ENCODE results near the gene ETFDH.
"Not testable (repeated sequence)": the region's sequence is repeated elsewhere in the genome, so short reads cannot be mapped to it uniquely, and the experiment has no call there.

The ETFDH gene

GRCh38 chr4:158746537-158746936 is 74.4 kb downstream of the ETFDH start:
- not testable (repeated sequence) for H3K4me3 ChIP-seq (ENCODE audit: insufficient read depth, low read depth, low read length, poor library complexity, severe bottlenecking); H3K36me3 ChIP-seq (ENCODE audit: control insufficient read depth, insufficient read depth, low read length); H3K27me3 ChIP-seq (replicated peaks; ENCODE audit: control insufficient read depth, insufficient read depth, low read length, poor library complexity, severe bottlenecking); H3K4me1 ChIP-seq (ENCODE audit: control insufficient read depth, insufficient read depth, low read length, poor library complexity, severe bottlenecking); DNase-seq; H3K27ac ChIP-seq (ENCODE audit: insufficient read depth, low read length, poor library complexity, severe bottlenecking); H3K9me3 ChIP-seq (ENCODE audit: control insufficient read depth, low read length)

GRCh38 chr4:158750379-158750778 is 78.3 kb downstream of the ETFDH start:
- Histone ChIP-seq H3K27ac (ENCODE audit: insufficient read depth, low read length, poor library complexity, severe bottlenecking) (no peak overlapping the region), H3K27me3 (replicated peaks; ENCODE audit: control insufficient read depth, insufficient read depth, low read length, poor library complexity, severe bottlenecking) (no peaks in the 10 kb centered on the region), H3K4me3 (ENCODE audit: insufficient read depth, low read depth, low read length, poor library complexity, severe bottlenecking) (no peak overlapping the region), H3K36me3 (ENCODE audit: control insufficient read depth, insufficient read depth, low read length) (no peaks in the 10 kb centered on the region), H3K9me3 (ENCODE audit: control insufficient read depth, low read length) (no peaks in the 10 kb centered on the region), H3K4me1 (ENCODE audit: control insufficient read depth, insufficient read depth, low read length, poor library complexity, severe bottlenecking) (no peaks in the 10 kb centered on the region)
- no peak for DNase-seq

DNA sequence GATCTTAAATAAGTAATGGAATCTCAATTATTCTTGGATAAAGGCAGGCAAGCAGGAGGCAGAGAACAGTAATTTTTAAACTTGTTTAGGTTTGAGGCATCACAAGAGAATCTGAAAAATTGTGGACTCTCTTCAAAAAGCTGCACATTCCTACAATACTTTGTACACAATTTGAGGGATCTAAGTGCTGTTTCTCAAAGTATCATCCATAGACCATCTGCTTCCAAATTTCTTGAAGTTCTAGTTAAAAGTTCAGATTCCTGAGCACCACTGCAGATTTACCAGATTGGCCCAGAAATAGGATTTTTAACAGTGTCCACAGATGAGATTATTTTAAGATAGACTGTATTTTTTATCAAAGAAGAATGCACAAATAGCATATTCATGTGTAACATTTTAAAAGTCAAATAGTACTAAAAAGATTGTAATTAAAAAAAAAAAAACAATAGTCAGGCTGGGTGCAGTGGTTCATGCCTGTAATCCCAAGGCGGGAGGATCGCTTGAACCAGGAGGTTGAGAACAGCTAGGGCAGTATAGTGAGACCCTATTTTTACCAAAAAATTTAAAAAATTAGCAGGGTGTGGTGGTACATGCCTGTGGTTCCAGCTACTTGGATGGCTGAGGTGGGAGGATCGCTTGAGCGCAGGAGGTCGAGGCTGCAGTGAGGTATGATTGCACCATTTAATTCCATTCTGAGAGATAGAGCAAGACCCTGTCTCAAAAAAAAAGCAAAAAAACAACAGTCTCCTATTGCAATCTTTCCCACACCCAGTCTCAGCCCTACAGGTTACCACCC is 82.5 kb downstream of the ETFDH start:
- Histone ChIP-seq H3K4me3 (ENCODE audit: insufficient read depth, low read depth, low read length, poor library complexity, severe bottlenecking) (no peak overlapping the region), H3K9me3 (ENCODE audit: control insufficient read depth, low read length) (no peaks in the 10 kb centered on the region), H3K36me3 (ENCODE audit: control insufficient read depth, insufficient read depth, low read length) (no peaks in the 10 kb centered on the region), H3K27me3 (replicated peaks; ENCODE audit: control insufficient read depth, insufficient read depth, low read length, poor library complexity, severe bottlenecking) (no peaks in the 10 kb centered on the region), H3K4me1 (ENCODE audit: control insufficient read depth, insufficient read depth, low read length, poor library complexity, severe bottlenecking) (no peaks in the 10 kb centered on the region), H3K27ac (ENCODE audit: insufficient read depth, low read length, poor library complexity, severe bottlenecking) (no peak overlapping the region)
- DNase-seq, result no peak

- H3K27me3 ChIP-seq (replicated peaks; ENCODE audit: control insufficient read depth, insufficient read depth, low read length, poor library complexity, severe bottlenecking); H3K4me1 ChIP-seq (ENCODE audit: control insufficient read depth, insufficient read depth, low read length, poor library complexity, severe bottlenecking); H3K36me3 ChIP-seq (ENCODE audit: control insufficient read depth, insufficient read depth, low read length); H3K27ac ChIP-seq (ENCODE audit: insufficient read depth, low read length, poor library complexity, severe bottlenecking); H3K4me3 ChIP-seq (ENCODE audit: insufficient read depth, low read depth, low read length, poor library complexity, severe bottlenecking); DNase-seq; H3K9me3 ChIP-seq (ENCODE audit: control insufficient read depth, low read length): not testable (repeated sequence)
These were observed 83.7 kb downstream of the ETFDH start for GRCh38 chr4:158755819-158756218.

- Histone ChIP-seq H3K9me3 (ENCODE audit: control insufficient read depth, low read length) (no peaks in the 10 kb centered on the region), H3K4me1 (ENCODE audit: control insufficient read depth, insufficient read depth, low read length, poor library complexity, severe bottlenecking) (no peaks in the 10 kb centered on the region), H3K4me3 (ENCODE audit: insufficient read depth, low read depth, low read length, poor library complexity, severe bottlenecking) (no peak overlapping the region), H3K27ac (ENCODE audit: insufficient read depth, low read length, poor library complexity, severe bottlenecking) (no peak overlapping the region), H3K36me3 (ENCODE audit: control insufficient read depth, insufficient read depth, low read length) (no peaks in the 10 kb centered on the region), H3K27me3 (replicated peaks; ENCODE audit: control insufficient read depth, insufficient read depth, low read length, poor library complexity, severe bottlenecking) (no peaks in the 10 kb centered on the region)
- no peak for DNase-seq
These were observed 84.5 kb downstream of the ETFDH start for GRCh38 chr4:158756588-158756987.

DNA sequence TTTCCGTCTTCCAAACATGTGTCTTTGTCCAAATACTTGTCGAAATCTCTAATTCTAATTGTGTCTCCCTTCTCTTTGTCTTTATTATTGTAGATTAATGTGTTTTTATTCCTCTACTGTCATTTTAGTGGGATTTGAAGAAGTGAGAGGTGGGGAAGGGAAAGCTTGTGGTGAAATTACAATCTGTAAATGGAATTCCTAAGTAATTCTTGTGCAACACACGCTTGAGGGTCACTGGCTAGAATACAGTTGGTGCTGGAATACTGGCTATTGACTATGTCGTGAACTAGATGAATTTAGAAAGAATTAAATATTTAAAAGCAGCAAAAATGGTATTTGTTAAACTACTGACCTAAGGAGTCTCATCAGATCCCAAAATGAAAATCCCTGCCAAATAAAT is 86.0 kb downstream of the ETFDH start:
- Histone ChIP-seq H3K4me1 (ENCODE audit: control insufficient read depth, insufficient read depth, low read length, poor library complexity, severe bottlenecking) (no peaks in the 10 kb centered on the region), H3K9me3 (ENCODE audit: control insufficient read depth, low read length) (no peaks in the 10 kb centered on the region), H3K36me3 (ENCODE audit: control insufficient read depth, insufficient read depth, low read length) (no peaks in the 10 kb centered on the region), H3K27me3 (replicated peaks; ENCODE audit: control insufficient read depth, insufficient read depth, low read length, poor library complexity, severe bottlenecking) (no peaks in the 10 kb centered on the region), H3K4me3 (ENCODE audit: insufficient read depth, low read depth, low read length, poor library complexity, severe bottlenecking) (no peak overlapping the region), H3K27ac (ENCODE audit: insufficient read depth, low read length, poor library complexity, severe bottlenecking) (no peak overlapping the region)
- DNase-seq, result no peak

- H3K4me3 ChIP-seq (ENCODE audit: insufficient read depth, low read depth, low read length, poor library complexity, severe bottlenecking), result no peak overlapping the region
- no peaks in the 10 kb centered on the region for H3K27me3 ChIP-seq (replicated peaks; ENCODE audit: control insufficient read depth, insufficient read depth, low read length, poor library complexity, severe bottlenecking)
- no peaks in the 10 kb centered on the region for H3K9me3 ChIP-seq (ENCODE audit: control insufficient read depth, low read length)
- no peaks in the 10 kb centered on the region for H3K36me3 ChIP-seq (ENCODE audit: control insufficient read depth, insufficient read depth, low read length)
- no peaks in the 10 kb centered on the region for H3K4me1 ChIP-seq (ENCODE audit: control insufficient read depth, insufficient read depth, low read length, poor library complexity, severe bottlenecking)
- no peak for DNase-seq
- H3K27ac ChIP-seq (ENCODE audit: insufficient read depth, low read length, poor library complexity, severe bottlenecking), result no peak overlapping the region
These were observed 86.6 kb downstream of the ETFDH start for GRCh38 chr4:158758703-158759102.

Measured in effector memory CD4-positive, alpha-beta T cell (primary cell).